GM19372 (cell line): ENCODE measurements around the gene SF3B6.
"Not testable (repeated sequence)": the region's sequence is repeated elsewhere in the genome, so short reads cannot be mapped to it uniquely, and the experiment has no call there.

Source experiments
- ATAC-seq: cut with Tn5 transposase; IDR thresholded peaks from one replicate; pipeline ENCODE4 v1.9.1; 2021; ENCODE audit warnings: mild to moderate bottlenecking, low read depth, moderate library complexity; ENCODE audit not compliant: unreplicated experiment

The SF3B6 gene

DNA sequence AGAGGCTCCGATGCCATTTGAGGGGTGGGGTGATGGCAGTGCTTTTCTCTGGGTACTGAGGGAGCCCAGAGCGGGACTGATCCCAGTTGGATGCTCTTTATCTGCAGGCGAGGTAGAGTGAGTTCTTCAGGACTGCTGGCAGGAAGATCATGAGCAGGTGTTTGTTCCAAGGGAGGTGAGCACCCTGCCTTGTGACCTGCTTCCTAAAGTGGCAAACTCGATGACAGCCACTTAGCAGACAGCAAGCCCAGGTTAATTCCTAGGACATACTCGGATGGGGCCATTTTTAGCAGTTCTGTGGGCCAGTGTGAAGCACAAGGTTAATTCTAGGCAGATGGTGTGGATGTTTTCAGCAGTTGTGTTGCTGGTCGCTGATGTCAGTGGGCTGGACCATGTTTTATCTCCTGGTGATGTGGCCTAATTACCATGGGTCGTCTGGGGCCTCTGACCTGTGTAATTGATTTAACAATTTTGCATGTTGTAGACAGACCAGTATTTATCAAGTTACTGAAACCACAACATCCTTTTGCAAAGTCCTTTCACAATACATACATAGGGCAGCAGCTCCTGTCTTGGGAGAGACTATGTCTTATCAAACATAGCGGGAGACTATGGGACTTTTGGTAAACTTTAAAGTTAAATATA lies 21.6 kb downstream of the SF3B6 start:
- no peak for ATAC-seq

DNA sequence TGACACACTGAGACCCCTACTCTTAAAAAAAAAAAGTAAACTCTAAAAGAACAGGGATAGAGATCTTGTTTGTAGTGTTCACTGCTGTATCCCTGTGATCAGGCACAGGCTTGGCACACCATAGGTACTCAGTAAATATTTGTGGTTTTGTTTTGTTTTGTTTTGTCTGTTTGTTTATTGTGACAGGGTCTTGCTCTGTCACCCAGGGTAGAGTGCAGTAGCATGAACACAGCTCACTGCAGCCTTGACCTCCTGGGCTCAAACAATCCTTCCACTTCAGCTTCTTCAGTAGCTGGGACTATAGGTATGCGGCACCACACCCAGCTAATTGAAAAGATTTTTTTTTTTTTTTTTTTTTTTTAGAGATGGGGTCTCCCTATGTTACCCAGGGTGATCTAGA lies 23.2 kb downstream of the SF3B6 start:
- ATAC-seq: no peak

DNA sequence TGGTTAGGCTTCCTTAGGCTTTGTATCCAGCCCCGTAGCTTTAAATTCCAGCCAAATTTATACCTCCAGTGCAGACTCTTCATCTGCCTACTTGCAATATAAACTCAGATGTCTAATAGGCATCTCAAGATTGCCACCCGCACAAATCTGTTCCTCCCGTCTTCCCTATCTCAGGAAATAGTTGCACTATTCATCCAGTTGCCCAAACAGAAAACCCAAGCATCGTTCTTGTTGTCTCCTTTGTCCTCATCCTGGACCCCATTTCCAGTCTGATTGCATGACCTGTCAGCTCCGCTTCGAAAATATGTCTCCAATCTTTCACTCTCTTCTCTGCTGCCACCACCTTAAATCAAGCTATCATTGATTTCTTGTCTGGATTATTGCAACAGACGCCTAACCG lies 24.3 kb downstream of the SF3B6 start:
- no peak for ATAC-seq

DNA sequence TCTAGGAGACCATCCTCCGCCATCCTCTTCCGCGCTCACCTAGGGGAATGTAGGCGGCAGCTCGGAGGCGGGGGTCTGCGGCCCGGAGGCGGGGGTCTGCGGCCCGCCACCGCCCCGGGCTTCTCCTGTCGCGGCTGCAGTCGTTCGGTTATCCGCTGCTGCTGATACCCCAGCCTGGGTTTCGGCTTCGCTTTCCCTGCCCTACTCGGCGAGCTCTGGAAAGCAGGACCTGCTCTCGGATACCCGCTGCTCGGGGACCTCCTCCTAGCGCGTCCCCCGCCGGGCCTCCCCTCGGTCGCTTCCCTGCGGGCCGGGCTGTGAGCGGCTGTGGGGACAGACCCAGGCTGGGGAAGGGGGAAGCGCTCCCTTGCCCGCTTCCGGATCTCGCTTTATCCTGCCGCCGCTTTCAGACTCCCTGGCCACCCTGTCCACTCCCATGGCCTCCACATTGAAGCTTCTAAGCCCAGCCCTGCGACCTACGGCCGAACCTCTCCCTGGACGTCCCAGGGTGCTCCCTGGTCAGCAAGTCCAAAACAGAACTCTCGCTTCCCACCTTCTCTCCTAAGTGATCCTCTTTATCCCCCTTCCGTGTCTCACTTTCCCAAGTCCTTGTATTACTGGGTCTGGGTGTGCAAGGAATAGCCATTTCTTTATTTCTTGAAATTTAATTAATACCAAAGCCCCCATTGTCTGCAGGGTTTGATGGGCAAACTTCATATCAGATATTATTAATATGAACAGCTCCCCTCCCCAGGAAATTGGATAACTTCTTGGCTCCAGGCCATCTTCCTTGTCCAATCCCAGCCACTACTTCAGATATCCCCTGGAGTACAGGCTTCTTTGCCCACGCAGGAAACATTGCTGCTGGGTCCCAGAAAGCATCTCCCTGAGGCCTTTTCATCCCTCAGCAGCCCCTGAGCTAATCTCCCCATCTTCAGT lies 25.8 kb downstream of the SF3B6 start:
- ATAC-seq: no peak

DNA sequence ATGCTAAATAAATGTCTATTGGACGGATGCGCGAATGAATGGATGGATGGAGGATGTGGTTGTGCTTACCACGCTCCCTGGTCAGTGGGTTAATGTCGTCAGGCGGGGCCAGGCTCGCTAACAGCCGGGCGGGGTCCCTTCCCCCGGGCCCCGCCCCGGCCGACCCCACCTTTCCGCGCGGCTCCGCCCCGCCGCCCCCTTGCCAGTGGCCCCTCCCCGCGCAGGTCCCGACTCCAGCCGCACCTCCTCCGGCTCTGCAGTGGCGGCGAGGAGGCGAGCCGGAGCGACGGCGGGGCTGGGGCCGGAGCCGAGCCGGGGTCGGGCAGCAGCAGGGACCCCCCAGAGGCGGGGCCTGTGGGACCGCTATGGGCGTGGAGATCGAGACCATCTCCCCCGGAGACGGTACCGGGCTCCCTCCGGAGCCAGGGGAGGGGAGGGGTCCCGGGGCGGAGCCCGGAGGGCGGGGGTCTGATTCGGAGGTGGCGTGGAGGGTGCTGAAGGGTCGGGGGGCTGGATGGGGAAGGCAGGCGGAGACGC lies 26.6 kb downstream of the SF3B6 start, which contains the start of gene FKBP1B:
Gene FKBP1B, plus strand, starts transcription at position 257 of the 537 bp plus-strand sequence. Its CDS starts 109 bp downstream, at position 366.
- no peak for ATAC-seq

DNA sequence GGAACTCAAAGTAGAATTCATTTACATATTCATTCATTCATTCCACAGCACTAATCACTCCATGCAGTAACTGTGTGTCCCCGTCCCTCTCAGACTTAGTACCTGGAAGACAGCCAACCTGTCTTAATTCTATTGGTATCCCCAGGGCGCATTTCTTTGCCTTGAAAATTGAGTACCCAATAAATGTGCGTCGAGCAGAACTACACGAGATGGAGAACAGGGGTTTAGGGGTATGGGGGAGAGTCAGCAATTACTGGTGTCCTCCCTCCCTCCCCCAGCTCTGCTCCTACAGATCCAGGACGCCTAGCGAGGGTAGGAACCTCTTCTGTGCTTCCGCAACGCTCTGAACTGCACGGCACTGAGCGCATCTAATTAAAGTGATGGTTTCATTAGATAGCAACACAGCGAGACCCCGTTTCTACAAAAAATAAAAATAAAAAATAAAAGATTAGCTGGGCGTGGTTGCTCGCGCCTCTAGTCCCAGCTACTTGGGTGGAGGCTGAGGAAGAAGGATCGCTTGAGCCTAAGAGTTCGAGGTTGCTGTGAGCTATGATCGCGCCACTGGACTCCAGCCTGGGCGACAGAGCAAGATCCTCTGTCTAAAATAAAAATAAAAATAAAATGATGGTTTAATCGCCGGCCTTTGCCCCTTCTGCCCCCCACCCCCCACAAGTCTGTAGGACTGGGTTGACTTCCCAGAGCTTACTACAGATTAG lies 27.2 kb downstream of the SF3B6 start:
- no peak for ATAC-seq

DNA sequence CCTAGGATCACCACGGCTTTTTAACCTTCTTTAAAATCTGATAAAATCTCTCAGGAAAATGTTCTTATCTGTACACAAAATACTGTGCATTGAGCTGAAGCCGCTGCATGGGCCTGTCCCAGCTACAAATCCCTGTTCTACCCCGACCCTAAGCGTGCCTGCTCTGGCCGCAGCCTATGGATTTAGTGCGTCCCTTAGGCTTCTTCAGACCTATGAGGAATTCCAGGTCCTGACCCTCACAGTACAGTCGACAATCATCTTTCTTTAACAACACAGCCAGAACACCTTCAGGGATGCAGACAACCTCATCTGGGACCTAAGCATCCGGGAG lies 28.5 kb downstream of the SF3B6 start:
- ATAC-seq: no peak

DNA sequence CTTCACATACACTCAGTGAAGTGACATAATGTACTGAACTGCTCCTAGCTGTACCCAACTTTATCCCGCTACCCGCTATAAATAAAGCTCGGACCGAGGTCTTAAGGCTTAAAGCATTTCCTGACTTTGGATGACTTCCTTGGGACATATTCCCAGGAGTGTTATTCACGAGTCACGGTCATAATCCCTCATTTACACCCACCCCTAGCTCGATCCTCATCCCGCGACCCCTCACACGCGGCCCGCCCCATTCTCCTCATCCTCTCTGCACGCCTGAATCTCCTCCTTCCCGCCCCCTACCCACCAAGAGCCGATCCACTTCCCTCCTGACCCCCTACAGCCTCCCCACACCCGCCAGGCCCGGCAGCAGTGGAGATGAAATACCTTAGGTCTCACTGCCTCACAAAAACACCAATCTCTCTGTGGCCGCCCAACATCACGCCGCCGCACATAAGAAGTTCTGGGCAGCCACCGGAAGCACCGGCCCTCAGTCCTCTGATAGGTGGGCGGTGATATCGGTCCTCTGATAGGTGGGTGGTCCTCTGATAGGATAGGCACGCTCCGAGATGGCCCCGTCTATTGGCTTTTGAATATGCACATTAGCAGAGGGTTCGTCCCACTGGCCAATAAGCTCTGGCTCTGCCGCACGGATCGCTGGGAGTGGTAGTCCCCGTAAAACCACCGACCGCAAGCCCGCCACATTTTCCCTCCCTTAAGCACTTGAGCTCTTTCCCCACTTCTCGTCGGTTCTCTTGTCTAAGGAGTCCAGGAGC lies 29.0 kb downstream of the SF3B6 start, which contains the start of gene WDCP:
Gene WDCP, minus strand, starts transcription at position 462 of the 773 bp plus-strand sequence. CDS start 7,897 bp downstream, outside the sequence.
- peak; percentile 98 for ATAC-seq

DNA sequence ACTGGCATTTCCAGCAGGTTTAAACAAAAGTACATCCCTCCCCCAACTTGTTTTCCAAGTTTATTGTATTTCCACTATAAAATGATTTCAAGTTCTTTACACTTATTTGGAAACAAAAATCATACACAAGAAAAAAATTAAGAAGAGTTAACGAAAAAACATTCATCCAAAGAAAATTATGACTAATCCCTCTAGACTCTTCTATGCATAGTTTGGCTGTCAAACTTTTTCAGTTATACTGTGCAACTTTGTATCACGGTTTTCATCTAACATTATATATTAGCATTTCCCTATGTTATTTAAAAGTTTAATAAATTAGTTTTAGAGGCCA lies 29.6 kb downstream of the SF3B6 start:
- no peak for ATAC-seq

DNA sequence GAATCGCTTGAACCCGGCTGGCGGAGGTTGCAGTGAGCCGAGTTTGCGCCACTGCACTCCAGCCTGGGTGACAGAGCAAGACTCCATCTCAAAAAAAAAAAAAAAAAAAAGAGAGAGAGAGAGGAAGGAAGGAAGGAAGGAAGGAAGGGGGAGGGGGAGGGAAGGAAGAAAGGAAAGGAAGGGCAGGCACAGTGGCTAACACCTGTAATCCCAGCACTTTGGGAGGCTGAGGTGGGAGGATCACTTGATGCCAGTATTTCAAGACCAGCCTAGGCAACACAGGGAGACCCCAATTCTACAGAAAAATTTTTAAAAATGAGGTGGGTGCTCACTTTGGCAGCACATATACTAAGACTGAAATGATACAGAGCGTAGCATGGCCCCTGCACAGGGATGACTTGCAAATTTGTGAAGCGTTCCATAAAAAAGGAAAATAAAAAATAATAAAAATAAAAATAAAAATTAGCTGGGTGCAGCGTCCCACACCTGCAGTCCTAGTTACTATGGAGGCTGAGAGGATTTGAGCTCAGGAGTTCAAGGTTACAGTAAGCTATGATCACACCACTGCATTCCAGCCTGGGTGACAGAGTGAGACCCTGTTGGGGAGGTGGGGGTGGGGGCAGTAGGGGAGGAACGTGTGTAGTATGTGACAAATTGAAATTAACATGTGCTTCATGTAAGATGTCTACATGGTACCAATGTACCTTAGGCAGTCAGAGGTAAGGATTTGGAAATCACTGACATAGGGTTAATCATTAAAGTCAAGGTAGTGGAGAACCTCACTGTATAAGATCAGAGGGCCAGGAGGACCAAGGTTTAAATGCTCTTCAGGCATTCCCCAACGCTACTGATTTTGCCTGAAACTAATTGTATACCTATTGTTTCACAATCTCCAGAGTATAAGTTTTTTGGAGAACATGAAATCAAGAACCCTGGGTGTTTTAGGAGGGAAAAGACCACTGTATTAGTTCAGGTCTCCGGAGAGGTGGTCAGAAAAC lies 30.3 kb downstream of the SF3B6 start:
- no peak for ATAC-seq

DNA sequence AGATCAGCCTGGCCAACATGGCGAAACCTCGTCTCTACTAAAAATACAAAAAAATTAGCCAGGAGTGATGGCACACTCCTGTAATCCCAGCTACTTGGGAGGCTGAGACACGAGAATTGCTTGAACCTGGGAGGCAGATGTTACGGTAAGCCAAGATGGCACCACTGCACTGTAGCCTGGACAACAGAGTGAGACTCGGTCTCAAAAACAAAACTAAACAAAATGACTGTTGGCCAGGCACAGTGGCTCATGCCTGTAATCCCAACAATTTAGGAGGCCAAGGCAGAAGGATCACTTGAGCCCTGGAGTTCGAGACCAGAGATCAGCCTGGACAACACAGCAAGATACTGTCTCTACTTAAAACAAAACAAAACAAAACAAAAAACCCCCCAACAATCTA lies 33.0 kb downstream of the SF3B6 start:
- ATAC-seq: not testable (repeated sequence)

DNA sequence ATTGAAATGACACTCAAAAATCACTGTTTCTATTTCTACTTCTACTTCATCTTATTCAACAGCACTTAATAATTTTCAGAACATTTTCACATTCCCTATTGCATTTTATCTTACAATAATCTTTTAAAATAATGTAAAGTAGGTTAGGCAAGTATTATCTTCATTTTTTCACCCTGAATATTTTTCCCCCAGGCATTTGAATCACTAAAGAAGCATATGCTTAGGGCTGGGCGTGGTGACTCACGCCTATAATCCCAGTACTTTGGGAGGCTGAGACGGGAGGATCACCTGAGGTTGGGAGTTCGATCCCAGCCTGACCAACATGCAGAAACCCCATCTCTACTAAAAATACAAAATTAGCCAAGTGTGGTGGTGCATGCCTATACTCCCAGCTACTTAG lies 35.6 kb downstream of the SF3B6 start:
- ATAC-seq: no peak

DNA sequence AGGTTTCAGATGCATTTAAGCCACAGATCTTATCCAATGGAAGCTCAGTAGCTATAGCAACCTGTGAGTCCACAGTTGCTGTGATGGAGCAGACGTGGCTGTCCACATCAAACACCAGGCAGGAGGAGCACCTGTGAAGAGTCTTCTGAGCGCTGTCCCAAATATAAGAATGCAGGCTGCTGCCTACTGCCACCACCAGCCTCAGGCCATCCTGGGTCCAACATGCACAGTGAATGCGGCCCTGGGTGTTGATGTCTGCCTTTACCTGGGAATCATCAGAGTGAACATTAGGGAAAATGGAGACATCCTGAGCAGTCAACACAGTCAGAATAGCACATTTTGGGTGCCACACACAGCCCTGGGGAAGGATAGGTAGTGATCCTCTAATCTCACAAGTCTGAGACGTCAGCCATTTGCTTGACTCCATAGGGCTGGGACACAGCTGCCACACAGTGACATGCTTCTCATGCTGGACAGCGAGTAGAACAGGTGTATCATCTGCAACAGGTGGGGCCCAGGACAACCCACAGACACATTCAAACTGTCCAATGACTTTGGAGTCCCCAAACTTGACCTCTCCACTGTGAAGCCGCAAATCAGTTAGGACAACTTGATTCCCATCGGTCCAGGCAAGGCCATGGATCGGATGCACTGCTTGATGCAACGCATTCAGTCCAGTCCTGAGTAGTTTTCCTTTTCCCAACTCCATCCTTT lies 37.2 kb downstream of the SF3B6 start:
- ATAC-seq: no peak

DNA sequence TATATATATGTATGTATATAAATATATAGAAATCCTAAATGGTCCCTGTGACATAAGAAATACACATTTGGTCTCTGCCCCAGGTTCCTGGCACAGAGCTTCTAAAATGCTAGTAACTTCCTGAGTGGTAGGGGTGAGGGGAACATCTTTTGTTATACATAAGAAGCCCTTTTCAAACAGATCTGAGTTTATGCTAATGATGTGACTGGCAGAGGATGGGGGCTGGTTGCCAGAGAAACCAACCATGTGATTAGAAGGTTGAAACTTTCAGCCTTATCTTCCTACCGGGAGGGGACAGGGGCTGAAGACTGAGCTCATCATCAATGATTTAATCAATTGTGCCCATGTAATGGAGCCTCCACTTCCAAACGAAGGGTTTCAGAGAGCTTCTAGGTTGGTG lies 49.9 kb downstream of the SF3B6 start:
- no peak for ATAC-seq

DNA sequence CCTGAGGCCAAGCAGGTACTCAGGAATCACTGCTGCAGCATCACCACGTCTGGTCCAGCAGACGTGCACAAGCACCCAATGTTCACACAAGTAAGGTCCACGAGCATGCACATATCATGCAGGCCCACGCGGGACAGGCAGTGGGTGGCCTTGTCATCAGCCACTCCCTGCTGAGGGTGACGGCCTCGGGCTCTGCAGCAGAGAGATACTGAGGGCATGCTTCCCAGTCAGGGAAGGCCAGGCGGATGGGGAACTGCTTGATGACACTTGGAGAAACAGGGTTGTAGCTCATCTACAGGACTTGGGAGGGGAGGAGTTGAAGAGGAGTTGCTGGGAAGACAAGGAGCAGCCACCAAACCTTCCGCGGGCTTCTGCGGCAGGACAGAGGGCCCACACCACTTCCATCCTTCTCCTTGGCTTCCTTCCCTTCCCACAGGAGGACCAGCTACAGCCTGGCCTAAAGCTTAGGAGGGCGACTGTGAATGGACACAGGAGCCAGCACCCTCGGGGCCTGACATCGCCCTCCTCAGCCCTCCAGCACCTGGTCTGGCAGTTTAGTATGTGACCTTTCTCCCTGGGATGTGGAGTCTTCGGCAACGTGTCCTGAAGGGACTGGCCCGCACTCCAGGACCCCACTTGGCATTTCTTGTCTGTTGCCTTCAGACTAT lies 51.0 kb downstream of the SF3B6 start:
- no peak for ATAC-seq

DNA sequence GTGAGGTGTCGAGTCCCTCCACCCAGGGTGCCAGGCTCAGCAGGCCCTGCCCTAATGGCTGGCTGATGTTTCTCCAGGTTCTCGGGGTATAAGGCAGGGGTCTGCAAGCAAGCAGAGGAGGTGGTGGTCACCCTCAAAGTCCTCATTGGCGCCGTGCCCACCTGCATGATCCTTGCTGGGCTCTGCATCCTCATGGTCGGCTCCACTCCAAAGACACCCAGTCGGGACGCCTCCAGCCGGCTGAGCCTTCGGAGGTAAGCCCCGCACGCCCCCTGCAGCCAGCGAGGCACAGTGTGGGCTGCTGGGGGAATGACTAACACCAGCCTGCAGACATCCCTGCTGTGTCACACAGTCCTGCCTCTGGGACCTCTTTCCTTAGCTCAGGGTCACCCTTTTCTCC lies 52.1 kb downstream of the SF3B6 start:
- ATAC-seq: no peak

DNA sequence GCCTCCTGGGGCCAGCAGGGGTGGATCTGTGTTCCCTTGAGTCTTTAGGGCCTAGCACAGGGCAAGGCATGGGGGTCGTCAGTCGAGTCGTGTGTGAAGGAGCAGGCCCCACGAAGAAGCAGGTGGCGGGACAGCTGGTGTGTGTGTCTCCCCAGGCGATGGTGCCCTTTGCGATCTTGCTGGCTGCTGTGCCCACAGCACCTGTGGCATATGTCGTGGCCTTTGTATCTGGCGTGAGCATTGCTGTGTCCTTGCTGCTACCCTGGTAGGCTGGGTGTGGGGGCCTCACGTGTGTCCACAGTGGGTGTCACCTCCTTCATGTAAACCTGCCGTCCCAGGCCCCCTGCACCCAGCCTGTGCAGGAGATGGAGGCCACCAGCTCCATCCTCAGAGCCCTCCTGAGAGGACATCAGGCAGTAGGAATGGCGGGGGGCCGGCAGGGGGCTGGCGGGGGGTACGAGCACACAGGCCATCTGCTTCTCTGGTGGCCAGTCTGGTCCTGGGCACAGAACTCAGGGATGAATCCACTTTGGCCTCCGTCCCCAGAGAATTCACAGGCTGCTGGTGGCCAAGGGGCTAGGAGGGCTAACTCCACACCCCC lies 53.1 kb downstream of the SF3B6 start:
- no peak for ATAC-seq
